Measurements from ENCODE around the gene RAG2. TPM values are rescaled to one million over a fixed set of nuclear protein-coding genes. Genes with fewer than 3 reads are reported as not detected.

The RAG2 gene
- total RNA-seq, 1 donor from 2014 or later: not detected

GRCh38 chr11:36609383-36609782 is 11.3 kb upstream of the RAG2 start:
- Mint-ChIP-seq H3K27ac (ENCODE audit: unreplicated experiment) (no peak overlapping the region), H3K4me3 (ENCODE audit: unreplicated experiment) (no peak overlapping the region), H3K36me3 (ENCODE audit: low read depth, unreplicated experiment) (no peaks in the 10 kb centered on the region), H3K27me3 (ENCODE audit: unreplicated experiment) (no peaks in the 10 kb centered on the region), H3K9me3 (ENCODE audit: unreplicated experiment) (no peaks in the 10 kb centered on the region), H3K4me1 (ENCODE audit: unreplicated experiment) (no peaks in the 10 kb centered on the region)
- no peak for DNase-seq (ENCODE audit: low spot score)
- no peak for TF ChIP-seq CTCF (IDR thresholded peaks at IDR 0.05; ENCODE audit: unreplicated experiment)

GRCh38 chr11:36608491-36609199 is 10.6 kb upstream of the RAG2 start:
- H3K4me3 Mint-ChIP-seq (ENCODE audit: unreplicated experiment): no peak overlapping the region
- H3K27me3 Mint-ChIP-seq (ENCODE audit: unreplicated experiment): no peaks in the 10 kb centered on the region
- H3K27ac Mint-ChIP-seq (ENCODE audit: unreplicated experiment): no peak overlapping the region
- no peak for DNase-seq (ENCODE audit: low spot score)
- H3K4me1 Mint-ChIP-seq (ENCODE audit: unreplicated experiment): no peaks in the 10 kb centered on the region
- no peak for TF ChIP-seq CTCF (IDR thresholded peaks at IDR 0.05; ENCODE audit: unreplicated experiment)
- H3K9me3 Mint-ChIP-seq (ENCODE audit: unreplicated experiment): no peaks in the 10 kb centered on the region
- H3K36me3 Mint-ChIP-seq (ENCODE audit: low read depth, unreplicated experiment): no peaks in the 10 kb centered on the region

- no peak overlapping the region for H3K4me3 Mint-ChIP-seq (ENCODE audit: unreplicated experiment)
- H3K9me3 Mint-ChIP-seq (ENCODE audit: unreplicated experiment): no peaks in the 10 kb centered on the region
- H3K4me1 Mint-ChIP-seq (ENCODE audit: unreplicated experiment): peaks cover 11% of the 10 kb centered on the region
- TF ChIP-seq CTCF (IDR thresholded peaks at IDR 0.05; ENCODE audit: unreplicated experiment): no peak
- no peak overlapping the region for H3K27ac Mint-ChIP-seq (ENCODE audit: unreplicated experiment)
- no peaks in the 10 kb centered on the region for H3K27me3 Mint-ChIP-seq (ENCODE audit: unreplicated experiment)
- H3K36me3 Mint-ChIP-seq (ENCODE audit: low read depth, unreplicated experiment): no peaks in the 10 kb centered on the region
- no peak for DNase-seq (ENCODE audit: low spot score)
Measured at GRCh38 chr11:36605221-36606216, 7.5 kb upstream of the RAG2 start.

GRCh38 chr11:36602135-36602534 is 4.1 kb upstream of the RAG2 start:
- no peak for DNase-seq (ENCODE audit: low spot score)
- H3K4me3 Mint-ChIP-seq (ENCODE audit: unreplicated experiment): no peak overlapping the region
- H3K27me3 Mint-ChIP-seq (ENCODE audit: unreplicated experiment): no peaks in the 10 kb centered on the region
- TF ChIP-seq CTCF (IDR thresholded peaks at IDR 0.05; ENCODE audit: unreplicated experiment): no peak
- no peaks in the 10 kb centered on the region for H3K36me3 Mint-ChIP-seq (ENCODE audit: low read depth, unreplicated experiment)
- H3K27ac Mint-ChIP-seq (ENCODE audit: unreplicated experiment): no peak overlapping the region
- H3K4me1 Mint-ChIP-seq (ENCODE audit: unreplicated experiment): peaks cover 12% of the 10 kb centered on the region
- no peaks in the 10 kb centered on the region for H3K9me3 Mint-ChIP-seq (ENCODE audit: unreplicated experiment)
